Measurements from ENCODE around the gene IKZF2. TPM values are rescaled to one million over a fixed set of nuclear protein-coding genes. Genes with fewer than 3 reads are reported as not detected.

Gene IKZF2
- total and polyA plus RNA-seq, 2 experiments from 2014 or later = 2.6 to 10.1 TPM

- no peak for ATAC-seq
These were observed 155.5 kb downstream of the IKZF2 start for GRCh38 chr2:212995920-212996319.

GRCh38 chr2:212994976-212995375 lies 156.4 kb downstream of the IKZF2 start:
- Histone ChIP-seq H3F3A (replicated peaks; ENCODE audit: low read depth) (no peaks in the 10 kb centered on the region), H4K20me1 (replicated peaks; ENCODE audit: insufficient read depth) (no peaks in the 10 kb centered on the region), H3K4me1 (ENCODE audit: insufficient read depth) (no peaks in the 10 kb centered on the region), H3K4me3 (no peak overlapping the region), H3K36me3 (ENCODE audit: insufficient read depth) (no peaks in the 10 kb centered on the region), H3K4me2 (no peak overlapping the region), H3K27ac (ENCODE audit: low read depth) (no peak overlapping the region), H3K79me2 (replicated peaks; ENCODE audit: insufficient read depth) (no peaks in the 10 kb centered on the region), H2AFZ (no peak overlapping the region), H3K9me2 (ENCODE audit: insufficient read depth) (no peaks in the 10 kb centered on the region), H3K27me3 (ENCODE audit: insufficient read depth) (no peaks in the 10 kb centered on the region)
- no peak overlapping the region for H3K4me3 Mint-ChIP-seq
- H3K27ac Mint-ChIP-seq = no peak overlapping the region
- no peaks in the 10 kb centered on the region for H3K27me3 Mint-ChIP-seq (ENCODE audit: insufficient read depth, low read depth, poor library complexity)
- H3K9me3 Mint-ChIP-seq = no peaks in the 10 kb centered on the region
- H3K4me1 Mint-ChIP-seq = peaks cover 6% of the 10 kb centered on the region; the same call in 2 of the 3 replicates
- no peak for ATAC-seq
- no peak for DNase-seq (ENCODE audit: low spot score)
- no peaks in the 10 kb centered on the region for H3K36me3 Mint-ChIP-seq (ENCODE audit: low read depth)
- TF ChIP-seq ZNF114 (CRISPR knock-in tag; IDR thresholded peaks at IDR 0.05) (no peak), EZH2 (IDR thresholded peaks at IDR 0.05; ENCODE audit: low read depth, unreplicated experiment) (no peak), NANOG (IDR thresholded peaks at IDR 0.05; ENCODE audit: borderline replicate concordance) (no peak), STAT1 (IDR thresholded peaks at IDR 0.05; ENCODE audit: unreplicated experiment) (no peak), ZNF331 (CRISPR knock-in tag; IDR thresholded peaks at IDR 0.05; ENCODE audit: low read depth) (no peak), ETS1 (IDR thresholded peaks at IDR 0.05) (no peak), POLR2AphosphoS5 (IDR thresholded peaks at IDR 0.05; ENCODE audit: low read depth) (no peak), CTCF (conservative IDR thresholded peaks at IDR 0.05; ENCODE audit: low read depth in 2 of 2) (no peak), JUNB (IDR thresholded peaks at IDR 0.05; ENCODE audit: unreplicated experiment) (no peak)

More at GRCh38 chr2:212995920-212996319, 155.5 kb downstream of the IKZF2 start:
- H3K36me3 ChIP-seq (ENCODE audit: insufficient read depth) = no peaks in the 10 kb centered on the region
- H3K4me2 ChIP-seq = no peak overlapping the region
- no peaks in the 10 kb centered on the region for H3K4me1 ChIP-seq (ENCODE audit: insufficient read depth)
- no peaks in the 10 kb centered on the region for H3F3A ChIP-seq (replicated peaks; ENCODE audit: low read depth)
- no peaks in the 10 kb centered on the region for H3K36me3 Mint-ChIP-seq (ENCODE audit: low read depth)
- H3K27me3 Mint-ChIP-seq (ENCODE audit: insufficient read depth, low read depth, poor library complexity) = no peaks in the 10 kb centered on the region
- no peaks in the 10 kb centered on the region for H3K27me3 ChIP-seq (ENCODE audit: insufficient read depth)
- H3K4me1 Mint-ChIP-seq = peaks cover 6% of the 10 kb centered on the region; the same call in 2 of the 3 replicates
- no peak for DNase-seq (ENCODE audit: low spot score)
- no peak overlapping the region for H3K4me3 ChIP-seq
- H3K79me2 ChIP-seq (replicated peaks; ENCODE audit: insufficient read depth) = no peaks in the 10 kb centered on the region
- H3K9me3 Mint-ChIP-seq = no peaks in the 10 kb centered on the region
- H3K9me2 ChIP-seq (ENCODE audit: insufficient read depth) = no peaks in the 10 kb centered on the region
- no peak overlapping the region for H3K4me3 Mint-ChIP-seq
- no peak overlapping the region for H3K27ac ChIP-seq (ENCODE audit: low read depth)
- no peak for TF ChIP-seq EZH2phosphoT487 (IDR thresholded peaks at IDR 0.05; ENCODE audit: unreplicated experiment)
- TF ChIP-seq CREB1 (CRISPR knock-in tag; IDR thresholded peaks at IDR 0.05; ENCODE audit: low read depth) = no peak
- TF ChIP-seq POLR2AphosphoS5 (IDR thresholded peaks at IDR 0.05; ENCODE audit: low read depth) = no peak
- TF ChIP-seq ZNF114 (CRISPR knock-in tag; IDR thresholded peaks at IDR 0.05) = no peak
- TF ChIP-seq REST (IDR thresholded peaks at IDR 0.05; ENCODE audit: unreplicated experiment) = no peak
- no peak for TF ChIP-seq NANOG (IDR thresholded peaks at IDR 0.05; ENCODE audit: borderline replicate concordance)
- H2AFZ ChIP-seq = no peak overlapping the region
- no peak overlapping the region for H3K27ac Mint-ChIP-seq
- no peaks in the 10 kb centered on the region for H4K20me1 ChIP-seq (replicated peaks; ENCODE audit: insufficient read depth)
